DOHH2 (cell line): ENCODE measurements around the gene PIK3C2B.

Source experiments
- H3F3A ChIP-seq: fragments of 200-600 bp; sonication (generic), shearing (Covaris generic); 2 replicates; pipeline ENCODE4 v1.6.0; 2016; ENCODE audit warnings: antibody characterized with exemption, mild to moderate bottlenecking; ENCODE audit not compliant: control insufficient read depth, insufficient read depth
- H3K27ac ChIP-seq: fragments of 200-600 bp; sonication (generic); 2 replicates; pipeline ENCODE4 v1.5.1; 2014; ENCODE audit warnings: low read depth, mild to moderate bottlenecking, low read length, moderate library complexity
- H3K27me3 ChIP-seq: fragments of 200-600 bp; sonication (generic); 2 replicates; pipeline ENCODE4 v1.6.1; 2014; ENCODE audit warnings: mild to moderate bottlenecking, low read length, mixed read lengths; ENCODE audit not compliant: control insufficient read depth
- H3K36me3 ChIP-seq: fragments of 200-600 bp; sonication (generic); 2 replicates; pipeline ENCODE4 v1.6.1; 2014; ENCODE audit warnings: mild to moderate bottlenecking, low read length, moderate library complexity, mixed read lengths; ENCODE audit not compliant: control insufficient read depth
- H3K4me1 ChIP-seq: fragments of 200-600 bp; sonication (generic); 2 replicates; pipeline ENCODE4 v1.6.1; 2014; ENCODE audit warnings: mild to moderate bottlenecking, low read length, mixed read lengths; ENCODE audit not compliant: control insufficient read depth
- H3K4me2 ChIP-seq: fragments of 200-600 bp; sonication (generic); 2 replicates; pipeline ENCODE4 v1.6.0; 2014; ENCODE audit warnings: mild to moderate bottlenecking, low read length, moderate library complexity
- H3K4me3 ChIP-seq: fragments of 200-600 bp; sonication (generic); 2 replicates; pipeline ENCODE4 v1.5.1; 2014; ENCODE audit warnings: mild to moderate bottlenecking, low read length, mixed read lengths
- H3K79me2 ChIP-seq: fragments of 200-600 bp; sonication (generic); 2 replicates; pipeline ENCODE4 v1.6.1; 2014; ENCODE audit warnings: mild to moderate bottlenecking, low read length, mixed read lengths; ENCODE audit not compliant: control insufficient read depth
- H3K9me2 ChIP-seq: fragments of 200-600 bp; sonication (generic); replicated peaks from 2 replicates; pipeline ENCODE4 v1.6.1; 2014; ENCODE audit warnings: mild to moderate bottlenecking, low read length, mixed read lengths; ENCODE audit not compliant: control insufficient read depth
- H3K9me3 ChIP-seq: fragments of 200-600 bp; sonication (generic); 2 replicates; pipeline ENCODE4 v1.6.1; 2014; ENCODE audit warnings: antibody characterized with exemption, low read length, mixed read lengths; ENCODE audit not compliant: control insufficient read depth, insufficient read depth
- H4K20me1 ChIP-seq: fragments of 200-600 bp; sonication (generic); 2 replicates; pipeline ENCODE4 v1.6.0; 2014; ENCODE audit warnings: low read depth, mild to moderate bottlenecking, antibody characterized with exemption, low read length, moderate library complexity; ENCODE audit not compliant: control insufficient read depth, insufficient read depth
- EZH2phosphoT487 ChIP-seq: fragments of 200-600 bp; sonication (generic); IDR thresholded peaks from 2 replicates; pipeline ENCODE4 v1.6.1; 2017; ENCODE audit warnings: borderline replicate concordance, mild to moderate bottlenecking, antibody characterized with exemption, low read length, moderate library complexity, mixed read lengths
- TF ChIP-seq, protein P1 (sequence below): fragments of 200-600 bp; sonication (generic); IDR thresholded peaks from one replicate; pipeline ENCODE4 v1.5.1; 2014; ENCODE audit warnings: antibody characterized with exemption, mild to moderate bottlenecking, low read depth, low read length; ENCODE audit not compliant: poor library complexity, severe bottlenecking

The PIK3C2B gene

DNA sequence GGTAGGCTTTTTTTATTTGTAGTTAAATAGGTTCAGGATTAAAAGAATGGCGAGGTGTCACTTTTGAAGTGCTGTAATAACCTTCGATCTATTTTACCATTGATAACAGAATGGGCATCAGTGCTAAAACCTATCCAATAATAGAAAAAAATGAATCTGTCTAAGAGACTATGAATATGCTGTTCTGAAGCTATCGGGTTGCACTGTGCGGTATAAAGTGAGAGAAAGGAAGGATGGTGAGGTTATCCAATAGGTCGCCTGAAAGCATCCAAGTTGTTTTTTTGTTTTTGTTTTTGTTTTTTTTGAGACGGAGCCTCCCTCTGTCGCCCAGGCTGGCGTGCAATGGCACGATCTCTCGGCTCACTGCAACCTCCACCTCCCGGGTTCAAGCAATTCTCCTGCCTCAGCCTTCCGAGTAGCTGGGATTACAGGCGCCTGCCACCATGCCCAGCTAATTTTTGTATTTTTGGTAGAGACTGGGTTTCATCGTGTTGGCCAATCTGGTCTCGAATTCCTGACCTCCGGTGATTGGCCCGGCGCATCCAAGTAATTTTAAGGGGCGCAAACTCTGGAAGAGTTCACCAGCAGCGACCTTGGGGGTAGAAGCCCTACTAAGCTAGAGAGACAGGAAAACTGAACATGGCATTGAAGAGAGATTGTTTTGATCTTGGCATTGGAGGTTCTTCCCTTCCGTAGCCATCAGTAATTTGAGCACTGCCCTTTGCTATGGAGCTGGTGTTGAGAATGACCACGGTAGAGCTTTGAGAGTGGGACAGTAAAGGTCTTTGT, 12.9 kb upstream of the PIK3C2B start:
- Histone ChIP-seq H3K4me2 (peak overlapping the region; percentile 98), H3K27ac (peak overlapping the region; percentile 97), H4K20me1 (no peaks in the 10 kb centered on the region), H3K4me1 (peaks cover 75% of the 10 kb centered on the region), H3K4me3 (peak overlapping the region; percentile 90), H3K9me2 (no peaks in the 10 kb centered on the region), H3K27me3 (no peaks in the 10 kb centered on the region), H3K9me3 (no peaks in the 10 kb centered on the region), H3K79me2 (no peaks in the 10 kb centered on the region), H3F3A (peaks cover 20% of the 10 kb centered on the region), H3K36me3 (peaks cover 7% of the 10 kb centered on the region; the same call in 1 of the 2 replicates)
- TF ChIP-seq, protein P1, sequence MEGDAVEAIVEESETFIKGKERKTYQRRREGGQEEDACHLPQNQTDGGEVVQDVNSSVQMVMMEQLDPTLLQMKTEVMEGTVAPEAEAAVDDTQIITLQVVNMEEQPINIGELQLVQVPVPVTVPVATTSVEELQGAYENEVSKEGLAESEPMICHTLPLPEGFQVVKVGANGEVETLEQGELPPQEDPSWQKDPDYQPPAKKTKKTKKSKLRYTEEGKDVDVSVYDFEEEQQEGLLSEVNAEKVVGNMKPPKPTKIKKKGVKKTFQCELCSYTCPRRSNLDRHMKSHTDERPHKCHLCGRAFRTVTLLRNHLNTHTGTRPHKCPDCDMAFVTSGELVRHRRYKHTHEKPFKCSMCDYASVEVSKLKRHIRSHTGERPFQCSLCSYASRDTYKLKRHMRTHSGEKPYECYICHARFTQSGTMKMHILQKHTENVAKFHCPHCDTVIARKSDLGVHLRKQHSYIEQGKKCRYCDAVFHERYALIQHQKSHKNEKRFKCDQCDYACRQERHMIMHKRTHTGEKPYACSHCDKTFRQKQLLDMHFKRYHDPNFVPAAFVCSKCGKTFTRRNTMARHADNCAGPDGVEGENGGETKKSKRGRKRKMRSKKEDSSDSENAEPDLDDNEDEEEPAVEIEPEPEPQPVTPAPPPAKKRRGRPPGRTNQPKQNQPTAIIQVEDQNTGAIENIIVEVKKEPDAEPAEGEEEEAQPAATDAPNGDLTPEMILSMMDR, result no peak
- no peak for TF ChIP-seq EZH2phosphoT487

DNA sequence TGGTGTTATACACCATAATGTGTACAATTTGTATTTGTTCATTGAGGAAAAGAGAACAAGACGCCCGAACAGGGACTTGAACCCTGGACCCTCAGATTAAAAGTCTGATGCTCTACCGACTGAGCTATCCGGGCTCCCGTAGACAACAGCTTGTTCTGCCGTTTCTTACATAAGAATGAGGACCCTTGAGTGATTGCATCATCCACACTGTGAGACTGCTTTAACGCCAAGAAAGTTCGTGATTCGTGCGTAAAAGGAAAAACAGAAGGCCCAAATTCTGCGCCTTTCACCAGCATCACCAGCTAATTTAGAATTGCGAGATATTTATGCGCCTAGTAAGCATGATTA, 12.3 kb upstream of the PIK3C2B start:
- Histone ChIP-seq H3F3A (peaks cover 16% of the 10 kb centered on the region), H3K36me3 (peaks cover 7% of the 10 kb centered on the region; the same call in 1 of the 2 replicates), H3K4me3 (peak overlapping the region; percentile 90)

DNA sequence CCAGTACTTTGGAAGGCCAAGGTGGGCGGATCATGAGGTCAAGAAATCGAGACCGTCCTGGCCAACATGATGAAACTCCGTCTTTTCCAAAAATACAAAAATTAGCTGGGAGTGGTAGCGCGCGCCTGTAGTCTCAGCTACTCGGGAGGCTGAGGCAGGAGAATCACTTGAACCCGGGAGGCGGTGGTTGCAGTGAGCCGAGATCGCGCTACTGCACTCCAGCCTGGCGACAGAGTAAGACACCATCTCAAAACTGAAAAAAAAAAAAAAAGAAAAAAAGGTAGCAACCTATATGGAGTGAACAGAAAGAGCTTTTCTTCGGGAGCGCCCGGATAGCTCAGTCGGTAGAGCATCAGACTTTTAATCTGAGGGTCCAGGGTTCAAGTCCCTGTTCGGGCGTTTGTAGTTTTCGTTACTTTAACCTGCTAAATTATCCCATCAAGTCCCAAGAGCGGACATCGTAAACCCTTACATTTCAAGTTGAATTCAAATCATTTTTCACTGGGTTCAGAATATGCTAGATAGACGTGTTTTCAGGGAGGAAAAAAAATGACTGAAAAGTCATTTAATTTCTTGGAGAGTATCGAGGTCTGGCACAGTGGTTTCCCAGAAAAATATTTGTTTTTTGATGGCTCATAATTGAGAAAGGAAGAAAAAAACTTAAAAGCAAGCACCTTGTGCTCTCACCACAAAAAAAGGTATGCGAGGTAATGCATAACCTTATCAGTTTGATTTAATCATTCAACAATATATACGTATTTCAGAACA, 11.8 kb upstream of the PIK3C2B start:
- H3K4me2 ChIP-seq, result peak overlapping the region; percentile 98
- no peaks in the 10 kb centered on the region for H3K9me2 ChIP-seq
- peaks cover 64% of the 10 kb centered on the region for H3K4me1 ChIP-seq
- H3K27ac ChIP-seq, result peak overlapping the region; percentile 97
- H3K79me2 ChIP-seq, result no peaks in the 10 kb centered on the region
- H4K20me1 ChIP-seq, result no peaks in the 10 kb centered on the region
- peak overlapping the region; percentile 90 for H3K4me3 ChIP-seq
- TF ChIP-seq EZH2phosphoT487, result no peak
- H3K36me3 ChIP-seq, result peaks cover 6% of the 10 kb centered on the region; the same call in 1 of the 2 replicates
- H3K27me3 ChIP-seq, result no peaks in the 10 kb centered on the region
- H3F3A ChIP-seq, result peaks cover 16% of the 10 kb centered on the region
- no peaks in the 10 kb centered on the region for H3K9me3 ChIP-seq

More for the DNA sequence above, 12.3 kb upstream of the PIK3C2B start:
- H3K9me3 ChIP-seq, result no peaks in the 10 kb centered on the region
- H3K79me2 ChIP-seq, result no peaks in the 10 kb centered on the region
- TF ChIP-seq, protein P1, result no peak
- H3K4me1 ChIP-seq, result peaks cover 70% of the 10 kb centered on the region
- no peaks in the 10 kb centered on the region for H3K9me2 ChIP-seq
- H3K27me3 ChIP-seq, result no peaks in the 10 kb centered on the region
- peak overlapping the region; percentile 98 for H3K4me2 ChIP-seq
- H4K20me1 ChIP-seq, result no peaks in the 10 kb centered on the region
- peak overlapping the region; percentile 97 for H3K27ac ChIP-seq
